H54 (cell line): ENCODE results near the gene ARMH1.

ENCODE experiments used
- DNase-seq: peaks from one replicate; pipeline ENCODE4 v3.0.0; 2011; ENCODE audit warnings: low spot score, mixed read lengths; ENCODE audit not compliant: insufficient read length
- FAIRE-seq: peaks from 3 replicates; lab custom pipeline; 2011; peaks lifted over from hg19 to GRCh38; lab: Jason Lieb, UNC
- POLR2A ChIP-seq: IDR thresholded peaks from 2 replicates; pipeline ENCODE4 v1.6.1; 2011; ENCODE audit warnings: low read depth, mild to moderate bottlenecking, low read length

Gene ARMH1

DNA sequence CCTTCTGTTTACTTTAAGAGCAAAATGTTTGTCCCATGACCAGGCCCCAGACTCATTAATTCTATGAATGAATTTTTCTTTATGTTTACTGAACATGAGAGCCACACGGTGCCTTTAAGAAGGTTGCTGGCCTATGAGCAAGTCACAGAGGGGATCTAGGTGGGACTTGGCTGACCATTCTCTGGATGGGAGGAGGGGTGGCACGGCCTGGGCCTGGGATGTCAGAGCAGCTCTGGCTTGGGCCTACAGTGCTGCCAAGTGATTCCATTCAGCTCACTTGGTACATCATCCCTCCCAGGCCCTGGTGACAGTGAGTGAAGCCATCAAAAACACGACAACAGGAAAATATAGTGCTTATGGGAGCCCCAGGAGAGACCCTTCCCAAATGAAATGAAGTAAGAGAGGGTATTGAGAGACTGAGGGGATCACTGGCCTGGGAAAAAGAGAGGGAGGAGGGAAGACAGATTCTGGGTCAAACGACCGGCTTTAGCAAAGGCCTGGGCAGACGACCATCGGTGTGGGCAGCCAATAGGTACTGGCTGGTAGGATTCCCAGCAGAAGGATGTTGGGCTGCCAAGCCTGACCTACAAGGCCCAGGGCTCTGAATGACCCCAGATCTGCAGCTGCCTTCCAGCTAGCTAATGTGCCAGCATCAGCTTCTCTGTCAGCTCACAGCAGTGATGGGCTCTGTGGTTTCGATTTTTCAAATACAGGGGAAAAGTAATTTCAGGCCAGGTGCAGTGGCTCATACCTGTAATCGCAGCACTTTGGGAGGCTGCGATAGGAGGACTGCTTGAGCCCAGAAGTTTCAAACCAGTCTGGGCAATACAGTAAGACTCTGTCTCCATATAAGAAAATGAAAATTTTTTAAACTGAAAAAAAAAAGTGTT, 3.5 kb upstream of the ARMH1 start:
- DNase-seq: no peak
- no peak for TF ChIP-seq POLR2A
- FAIRE-seq: no peak

DNA sequence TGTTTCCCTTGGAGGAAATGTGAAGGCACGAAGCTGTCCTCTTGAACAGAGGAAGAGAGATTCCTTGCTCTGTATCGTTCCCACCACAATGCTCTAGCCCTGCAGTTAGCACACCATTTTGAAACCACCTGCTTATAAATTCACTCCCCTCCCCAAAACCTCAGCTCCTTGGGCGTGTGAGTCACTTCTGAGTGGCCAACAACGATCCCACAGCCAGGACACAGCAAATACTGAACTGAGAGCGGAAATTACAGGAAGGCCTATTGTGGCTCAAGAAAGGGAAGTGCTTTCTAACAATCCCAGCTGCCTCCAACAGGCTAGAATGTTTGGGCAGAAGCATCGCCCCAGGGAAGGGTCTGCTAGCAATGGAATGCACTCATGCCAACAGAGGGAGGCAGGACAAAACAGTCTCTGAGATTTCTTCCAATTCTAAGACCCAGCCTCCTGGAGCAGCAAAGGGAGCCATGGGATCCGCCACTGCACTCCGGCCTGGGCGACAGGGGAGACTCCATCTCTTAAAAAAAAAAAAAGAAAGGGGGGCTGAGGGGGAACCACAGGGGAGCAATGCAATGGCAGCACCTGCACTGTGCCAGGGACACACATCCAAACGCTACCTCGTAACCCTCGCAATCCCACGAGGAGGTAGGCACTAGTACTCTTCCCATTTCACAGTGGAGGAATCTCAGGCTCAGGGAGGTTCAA, 2.1 kb upstream of the ARMH1 start:
- TF ChIP-seq POLR2A: no peak
- FAIRE-seq (peak; percentile 90), DNase-seq (peak; percentile 53)

DNA sequence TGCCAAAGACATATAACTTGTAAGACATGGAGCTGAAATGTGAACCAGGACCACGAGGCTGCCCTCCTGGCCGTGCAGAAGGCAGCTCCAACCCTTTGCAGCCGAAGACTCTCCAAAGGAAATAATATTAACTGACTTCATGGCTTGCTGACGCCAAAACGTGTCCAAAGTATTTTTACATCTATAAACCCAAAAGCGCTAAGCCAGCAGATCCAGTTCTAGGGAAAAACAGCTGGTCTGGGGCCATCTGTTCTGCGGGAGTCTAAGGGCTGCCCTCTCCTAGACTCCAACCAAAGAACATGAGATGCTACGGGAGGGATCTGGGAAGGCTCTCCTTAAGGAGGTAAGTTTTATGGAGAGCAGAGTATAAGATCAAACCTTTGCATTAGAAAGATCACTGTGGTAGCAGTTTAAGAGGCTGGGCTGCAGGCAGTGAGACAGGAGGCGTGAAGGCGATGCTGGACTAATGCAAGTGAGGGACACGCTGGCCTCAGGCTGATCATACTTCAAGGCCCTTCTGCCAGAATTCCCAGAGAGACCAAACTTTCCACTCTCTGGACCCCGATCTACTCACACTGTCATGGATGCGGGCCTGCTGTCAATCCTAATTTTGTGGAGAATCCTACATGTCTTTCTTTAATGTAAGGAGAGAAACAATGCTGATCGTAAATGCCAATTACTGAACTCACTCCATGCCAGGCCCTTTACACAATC, 1.4 kb upstream of the ARMH1 start:
- no peak for FAIRE-seq
- TF ChIP-seq POLR2A: no peak
- no peak for DNase-seq

DNA sequence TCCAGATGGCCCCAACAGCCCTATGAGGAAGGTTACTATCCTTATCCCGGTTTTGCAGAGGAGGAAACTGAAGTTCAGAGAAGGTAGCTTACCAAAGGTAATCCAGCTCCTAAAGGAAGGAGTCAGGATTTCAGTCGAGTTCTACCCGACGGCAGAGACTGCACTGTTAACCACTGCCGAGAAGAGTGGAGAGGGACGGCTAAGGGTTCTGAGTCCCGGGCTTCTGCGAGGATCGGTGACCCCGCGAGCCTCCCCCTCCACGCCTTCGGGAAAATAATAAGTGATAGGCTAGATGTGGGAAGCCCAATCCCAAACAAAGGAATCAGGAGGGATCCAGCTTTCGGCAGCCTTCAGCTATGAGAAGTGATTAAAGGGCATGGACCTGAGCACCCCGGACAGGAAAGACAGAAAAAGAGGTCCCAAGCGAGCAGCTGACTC, 820 bp upstream of the ARMH1 start:
- FAIRE-seq (no peak), DNase-seq (no peak)
- TF ChIP-seq POLR2A: no peak

DNA sequence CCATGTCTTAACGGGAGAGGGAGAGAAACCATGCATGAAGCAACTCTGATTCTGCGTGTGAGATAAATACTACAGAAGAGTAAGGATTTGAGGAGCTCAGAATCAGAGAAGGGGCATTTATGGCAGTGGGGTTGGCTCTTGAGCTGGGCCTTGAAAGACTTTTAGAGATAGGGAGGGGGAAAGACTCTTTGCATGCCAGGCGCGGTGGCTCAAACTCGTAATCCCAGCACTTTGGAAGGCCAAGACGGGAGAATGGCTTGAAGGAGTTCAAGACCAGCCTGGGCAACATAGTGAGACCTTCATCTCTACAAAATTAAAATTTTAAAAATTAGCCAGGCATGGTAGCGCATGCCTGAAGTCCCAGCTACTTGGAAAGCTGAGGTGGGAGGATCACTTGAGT, 672 bp downstream of the ARMH1 start:
- no peak for FAIRE-seq
- no peak for TF ChIP-seq POLR2A
- no peak for DNase-seq

DNA sequence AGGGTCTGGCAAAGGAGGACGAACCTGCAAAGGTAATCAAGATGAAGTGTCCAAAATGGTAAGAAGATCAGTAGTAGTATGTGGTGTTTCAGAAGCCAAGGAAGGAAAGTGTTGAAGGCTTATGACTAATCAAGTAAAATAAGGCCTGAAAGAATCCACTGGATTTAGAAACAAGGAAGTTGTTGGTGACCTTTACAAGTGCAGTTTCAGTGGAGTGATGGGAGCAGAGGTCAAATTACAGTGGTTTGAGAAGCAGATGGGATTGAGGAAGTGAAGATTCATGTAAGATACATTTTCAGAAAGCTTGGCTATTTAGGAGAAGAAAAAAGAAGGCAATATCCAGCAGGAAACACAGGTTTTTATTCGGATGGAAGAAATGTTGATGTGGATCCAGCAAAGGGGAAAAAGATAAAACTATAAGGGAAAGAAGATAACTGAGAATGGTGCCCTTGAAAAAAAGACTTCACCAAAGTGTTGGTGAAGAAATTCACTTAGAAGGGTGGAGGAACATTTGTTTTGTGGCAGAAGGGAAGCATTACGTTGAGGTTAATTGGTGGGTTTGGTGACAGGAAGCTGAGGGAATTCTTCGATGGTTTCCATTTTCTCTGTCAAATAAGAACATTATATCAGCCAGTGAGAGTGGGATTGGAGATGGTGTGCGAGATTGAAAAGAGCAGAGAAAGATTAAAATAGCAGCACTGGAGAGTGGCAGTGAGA, 2.1 kb downstream of the ARMH1 start:
- DNase-seq: no peak
- FAIRE-seq: no peak
- TF ChIP-seq POLR2A: no peak

DNA sequence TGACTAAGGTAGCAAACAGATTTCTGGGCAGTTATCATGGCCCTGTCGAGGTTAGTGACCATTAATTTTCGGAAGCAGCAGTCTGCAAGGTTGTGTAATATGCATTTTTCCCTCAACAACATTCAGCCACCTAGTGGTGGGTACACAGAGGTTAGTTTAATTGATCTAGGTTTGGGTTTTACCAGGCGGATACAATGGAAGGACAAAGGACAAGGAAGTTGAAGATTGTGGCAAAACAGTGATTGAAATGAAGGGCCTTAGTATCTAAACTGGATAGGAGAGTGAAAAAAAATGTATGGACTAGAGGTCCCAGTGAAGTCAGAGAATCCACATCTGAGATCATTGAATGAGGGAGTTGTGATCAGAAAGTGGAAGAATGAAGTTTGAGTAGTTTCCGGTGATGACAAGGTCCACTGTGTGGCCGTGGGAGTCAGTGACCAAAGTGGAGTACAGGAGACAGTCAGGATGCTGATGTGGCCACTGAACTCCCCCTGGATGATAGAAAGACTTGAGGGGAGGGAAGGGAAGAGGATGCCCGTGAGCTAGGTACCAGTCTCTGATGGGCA, 2.8 kb downstream of the ARMH1 start:
- no peak for DNase-seq
- peak; percentile 52 for FAIRE-seq
- no peak for TF ChIP-seq POLR2A

DNA sequence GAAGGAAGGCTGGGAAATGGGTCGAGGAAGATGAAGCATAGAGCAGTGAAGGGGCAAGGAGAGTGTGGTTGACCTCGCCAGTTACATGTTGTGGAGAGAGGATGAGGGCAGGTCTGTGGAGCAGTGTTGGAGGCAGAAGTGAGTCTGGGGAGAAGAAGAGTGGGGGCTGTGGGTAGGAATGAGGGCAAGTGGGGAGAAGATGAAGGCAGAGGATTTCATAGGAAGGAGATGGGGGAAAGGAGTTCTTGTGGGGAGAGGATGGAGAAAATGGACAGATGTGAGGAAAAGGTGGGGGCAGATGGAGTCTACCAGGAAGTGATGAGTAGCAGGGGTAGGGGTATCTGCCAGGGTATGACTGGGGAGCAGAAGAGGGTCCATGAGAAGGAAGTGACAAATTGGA, 3.6 kb downstream of the ARMH1 start:
- DNase-seq: no peak
- TF ChIP-seq POLR2A: no peak
- FAIRE-seq: no peak

DNA sequence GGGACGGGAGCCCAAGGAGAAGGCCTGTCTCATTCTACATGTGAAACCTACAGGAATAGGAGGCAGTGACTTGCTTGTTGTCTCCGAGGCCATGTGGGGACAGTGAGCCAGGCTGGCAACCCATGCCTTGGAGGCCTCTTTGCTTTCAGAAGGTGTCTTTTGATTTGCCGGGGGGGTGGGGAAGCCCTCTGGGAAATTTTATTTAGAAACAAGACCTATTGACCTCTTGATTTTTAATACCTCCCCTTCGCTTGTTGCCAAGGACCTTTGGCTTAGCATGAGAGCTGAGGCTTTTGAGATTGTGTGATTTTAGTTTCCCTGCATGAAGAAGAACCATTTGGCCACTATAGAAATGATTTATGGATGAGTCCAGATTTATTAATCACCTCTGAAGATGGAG, 4.1 kb downstream of the ARMH1 start:
- no peak for TF ChIP-seq POLR2A
- DNase-seq: no peak
- no peak for FAIRE-seq

DNA sequence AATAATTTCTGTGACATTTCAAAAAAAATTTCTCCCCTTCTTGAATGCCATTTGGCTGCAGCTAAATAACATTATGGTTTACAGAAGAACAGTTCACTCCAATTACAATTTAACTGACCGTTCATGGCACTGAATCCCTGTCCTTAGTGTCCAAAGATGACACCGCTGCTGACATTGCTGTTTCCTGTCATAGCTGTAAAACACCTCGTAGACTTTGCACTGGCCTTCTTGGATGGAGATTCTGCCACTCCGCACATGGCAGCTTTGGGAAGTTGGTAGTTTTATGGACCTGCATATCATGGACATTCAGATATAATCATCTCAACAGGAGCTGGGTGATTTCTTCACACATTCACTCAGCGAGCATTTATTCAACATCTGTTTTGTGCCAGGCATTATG, 5.0 kb downstream of the ARMH1 start:
- no peak for FAIRE-seq
- DNase-seq: no peak
- no peak for TF ChIP-seq POLR2A

DNA sequence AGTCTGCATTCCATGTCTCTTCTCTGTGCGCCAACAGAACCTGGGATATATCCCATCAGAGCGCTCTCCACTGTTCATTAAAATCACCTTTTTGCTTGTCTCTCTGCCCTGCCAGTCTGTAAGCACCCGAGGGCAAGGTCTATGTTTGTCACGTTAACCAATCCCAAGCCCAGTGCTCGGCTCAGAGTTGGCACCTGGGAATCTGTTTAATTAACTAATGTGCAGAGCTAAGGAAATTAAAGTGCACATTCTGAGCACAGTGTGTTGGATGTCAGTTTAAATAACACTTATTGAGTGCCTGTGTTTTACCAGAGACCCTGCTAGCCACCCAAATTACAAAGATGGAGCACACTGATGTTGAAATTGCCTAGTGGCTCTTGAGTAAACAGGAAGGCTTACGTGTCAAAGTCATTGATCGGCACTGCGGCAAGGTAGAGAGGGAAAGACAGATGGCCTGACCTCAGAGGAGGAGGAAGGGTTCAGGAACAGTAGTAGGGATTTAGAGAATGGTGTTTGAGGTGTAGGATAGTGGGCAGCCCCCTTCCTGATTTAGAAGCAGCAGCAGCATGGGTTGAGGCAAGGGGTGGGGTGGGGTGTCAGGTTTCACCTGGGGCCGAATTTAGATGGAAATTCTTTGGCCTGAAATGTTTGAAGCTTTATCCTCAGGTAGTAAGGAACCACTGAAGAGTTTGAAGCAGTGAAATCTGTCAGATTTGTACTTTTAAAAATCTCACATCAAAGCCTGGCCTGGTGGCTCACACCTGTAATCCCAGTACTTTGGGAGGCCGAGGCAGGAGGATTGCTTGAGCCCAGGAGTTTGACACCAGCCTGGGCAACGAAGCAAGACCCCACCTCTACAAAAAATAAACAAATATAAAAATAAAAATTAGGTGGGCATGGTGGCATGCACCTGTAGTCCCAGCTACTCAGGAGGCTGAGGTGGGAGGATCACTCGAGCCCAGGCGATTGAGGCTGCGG, 7.7 kb downstream of the ARMH1 start:
- FAIRE-seq (no peak), DNase-seq (no peak)
- no peak for TF ChIP-seq POLR2A

DNA sequence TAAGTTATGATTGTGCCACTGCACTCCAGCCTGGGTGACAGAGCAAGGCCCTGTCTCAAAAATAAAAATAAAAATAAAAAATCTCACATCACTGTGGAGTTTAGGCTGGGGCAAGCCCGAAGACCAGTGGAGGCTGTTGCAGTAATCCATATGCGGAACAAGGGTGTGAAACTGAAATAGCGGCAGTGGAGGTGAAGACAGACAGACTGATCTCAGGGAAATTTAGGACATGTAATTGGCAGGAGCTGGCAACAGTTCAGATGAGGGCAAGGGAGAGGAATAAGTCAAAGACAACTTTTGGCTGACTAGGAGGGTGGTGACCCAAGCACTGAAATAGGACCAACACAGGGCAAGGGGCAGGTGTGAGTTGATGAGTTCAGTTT, 8.4 kb downstream of the ARMH1 start:
- TF ChIP-seq POLR2A: no peak
- DNase-seq (no peak), FAIRE-seq (no peak)
